ENCODE data around the gene ABCA7. TPM values are rescaled to one million over a fixed set of nuclear protein-coding genes. Genes with fewer than 3 reads are reported as not detected.

Gene ABCA7
- total RNA-seq, 1 donor from 2014 or later: 3.5 TPM

DNA sequence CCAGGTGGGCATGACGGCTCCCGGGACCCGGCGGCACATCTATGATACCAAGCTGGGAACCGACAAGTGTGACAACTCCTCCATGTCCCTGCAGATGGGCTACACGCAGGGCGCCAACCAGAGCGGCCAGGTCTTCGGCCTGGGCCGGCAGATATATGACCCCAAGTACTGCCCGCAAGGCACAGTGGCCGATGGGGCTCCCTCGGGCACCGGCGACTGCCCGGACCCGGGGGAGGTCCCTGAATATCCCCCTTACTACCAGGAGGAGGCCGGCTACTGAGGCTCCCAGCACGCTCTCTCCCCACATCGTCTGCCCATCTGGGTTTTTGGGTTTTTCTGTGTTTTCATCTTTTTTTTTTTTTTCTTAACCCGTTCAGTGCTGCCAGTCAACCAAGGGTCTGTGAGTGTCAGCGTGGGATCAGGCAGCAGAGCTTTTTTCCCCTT is 2.3 kb upstream of the ABCA7 start:
- no peak for DNase-seq (ENCODE audit: low read depth, low spot score)

DNA sequence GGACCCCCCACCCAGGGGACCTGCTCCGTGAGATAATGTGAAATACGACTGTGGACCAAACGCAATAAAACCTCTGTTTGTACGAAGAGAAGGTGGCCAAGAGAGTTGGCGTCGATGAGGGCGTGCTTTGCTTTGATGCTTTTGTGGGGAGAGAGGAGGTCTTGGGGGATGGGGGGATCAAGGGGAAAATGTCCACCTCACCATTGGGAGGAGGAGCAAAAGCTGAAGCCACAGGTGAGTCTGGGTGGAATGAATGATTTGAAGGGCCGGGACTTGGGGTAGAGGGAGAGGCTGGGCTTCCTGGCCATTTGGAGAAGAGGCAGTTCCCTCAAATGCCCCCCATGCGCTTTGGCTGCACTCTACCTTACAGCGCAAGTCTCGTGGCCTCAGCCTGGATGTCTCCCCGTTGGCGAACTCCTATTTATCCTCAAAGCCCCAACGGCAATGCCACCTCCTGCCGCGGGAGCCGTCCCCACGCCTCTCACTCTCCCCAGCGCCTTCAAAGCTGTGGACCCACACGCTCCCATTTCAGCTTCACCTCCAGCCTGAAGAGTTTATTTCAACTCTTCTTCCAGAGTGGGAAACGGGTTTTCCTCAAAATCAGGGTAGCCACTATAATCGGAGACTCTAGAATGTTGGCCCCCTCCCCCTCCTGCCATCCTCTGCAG is 795 bp upstream of the ABCA7 start:
- DNase-seq (ENCODE audit: low read depth, low spot score): no peak

DNA sequence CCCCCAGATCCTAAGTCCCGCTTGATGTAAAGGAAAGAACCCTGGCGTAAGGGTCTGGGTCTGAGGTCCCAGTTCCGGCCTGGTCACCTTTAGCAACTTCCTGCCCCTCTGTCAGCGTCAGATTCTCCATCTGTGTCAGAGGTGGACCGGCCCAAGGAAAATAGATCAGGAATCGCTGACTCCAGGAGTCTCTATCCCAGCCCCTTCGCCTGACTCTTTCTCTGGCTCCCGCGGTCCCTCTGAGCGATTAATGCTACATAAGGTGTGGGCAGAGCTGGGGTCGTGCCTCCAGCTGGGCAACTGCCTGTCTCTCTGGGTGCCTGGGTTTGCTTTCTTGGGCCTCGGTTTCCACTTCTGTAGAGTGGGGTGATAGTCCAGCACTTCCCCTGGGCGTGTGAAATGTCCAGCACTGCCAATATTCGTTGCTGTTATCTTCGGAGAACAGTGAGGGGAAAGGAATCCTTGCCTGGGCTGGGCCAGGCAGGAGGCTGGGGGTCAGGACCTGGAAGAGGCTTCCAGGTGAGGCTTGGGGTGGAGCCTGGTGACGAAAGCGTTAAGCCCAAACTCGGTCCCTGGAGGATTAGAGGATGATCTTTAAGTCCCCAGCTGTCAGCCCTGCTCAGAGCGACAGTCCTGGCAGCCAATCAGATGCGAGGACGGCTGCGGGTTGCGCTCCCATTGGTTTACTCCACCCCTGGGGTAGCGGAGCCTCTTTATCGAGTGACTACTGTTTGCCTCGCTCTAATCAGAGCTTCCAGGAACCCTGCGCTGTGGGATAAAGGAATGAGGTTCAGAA is 767 bp downstream of the ABCA7 start:
- peak; percentile 71 for DNase-seq (ENCODE audit: low read depth, low spot score)

DNA sequence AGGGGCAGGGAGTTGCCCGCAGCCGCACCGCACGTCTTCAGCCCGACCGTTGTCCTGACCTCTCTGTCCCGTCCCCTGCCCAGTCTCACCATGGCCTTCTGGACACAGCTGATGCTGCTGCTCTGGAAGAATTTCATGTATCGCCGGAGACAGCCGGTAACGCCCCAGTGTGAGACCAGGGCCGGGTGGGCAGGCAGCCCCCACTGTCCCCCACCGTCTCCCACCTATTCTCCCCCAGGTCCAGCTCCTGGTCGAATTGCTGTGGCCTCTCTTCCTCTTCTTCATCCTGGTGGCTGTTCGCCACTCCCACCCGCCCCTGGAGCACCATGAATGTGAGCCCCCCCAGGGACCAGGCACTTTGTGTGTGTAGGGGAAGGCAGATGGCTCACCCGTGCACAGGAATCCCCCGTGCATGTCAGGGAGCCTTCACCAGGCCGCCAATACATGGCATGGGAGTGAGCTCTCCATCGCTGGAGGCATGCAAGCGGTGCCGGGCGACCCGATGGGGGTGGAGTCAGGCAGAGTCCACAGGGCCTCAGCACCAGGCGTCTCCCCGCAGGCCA is 1.4 kb downstream of the ABCA7 start:
- no peak for DNase-seq (ENCODE audit: low read depth, low spot score)

DNA sequence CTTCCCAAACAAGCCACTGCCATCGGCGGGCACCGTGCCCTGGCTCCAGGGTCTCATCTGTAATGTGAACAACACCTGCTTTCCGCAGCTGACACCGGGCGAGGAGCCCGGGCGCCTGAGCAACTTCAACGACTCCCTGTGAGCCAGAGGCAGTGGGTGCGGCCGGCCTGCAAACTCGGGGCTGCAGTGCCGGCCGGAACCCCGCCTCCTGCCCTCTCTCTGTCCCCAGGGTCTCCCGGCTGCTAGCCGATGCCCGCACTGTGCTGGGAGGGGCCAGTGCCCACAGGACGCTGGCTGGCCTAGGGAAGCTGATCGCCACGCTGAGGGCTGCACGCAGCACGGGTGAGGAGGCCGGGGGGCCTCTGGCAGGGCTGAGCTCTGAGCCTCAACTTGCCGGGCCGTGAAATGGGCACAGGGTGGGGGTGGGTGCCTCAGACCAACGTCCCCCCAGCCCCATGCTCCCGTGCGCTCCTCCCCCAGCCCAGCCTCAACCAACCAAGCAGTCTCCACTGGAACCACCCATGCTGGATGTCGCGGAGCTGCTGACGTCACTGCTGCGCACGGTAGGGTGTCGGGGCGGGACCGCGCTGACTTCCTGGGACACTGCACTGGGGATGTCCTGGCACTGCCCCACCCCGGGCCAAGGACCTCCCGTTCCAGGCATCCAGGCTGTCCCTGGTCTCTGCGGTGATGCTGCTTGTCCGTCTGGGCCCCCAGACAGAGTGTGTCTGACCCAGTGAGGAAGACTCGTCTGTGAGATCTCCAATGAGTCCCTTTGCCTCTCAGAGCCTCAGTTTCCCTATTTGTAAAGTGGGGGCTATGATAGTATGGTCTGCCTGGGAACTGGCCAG is 2.2 kb downstream of the ABCA7 start:
- no peak for DNase-seq (ENCODE audit: low read depth, low spot score)

DNA sequence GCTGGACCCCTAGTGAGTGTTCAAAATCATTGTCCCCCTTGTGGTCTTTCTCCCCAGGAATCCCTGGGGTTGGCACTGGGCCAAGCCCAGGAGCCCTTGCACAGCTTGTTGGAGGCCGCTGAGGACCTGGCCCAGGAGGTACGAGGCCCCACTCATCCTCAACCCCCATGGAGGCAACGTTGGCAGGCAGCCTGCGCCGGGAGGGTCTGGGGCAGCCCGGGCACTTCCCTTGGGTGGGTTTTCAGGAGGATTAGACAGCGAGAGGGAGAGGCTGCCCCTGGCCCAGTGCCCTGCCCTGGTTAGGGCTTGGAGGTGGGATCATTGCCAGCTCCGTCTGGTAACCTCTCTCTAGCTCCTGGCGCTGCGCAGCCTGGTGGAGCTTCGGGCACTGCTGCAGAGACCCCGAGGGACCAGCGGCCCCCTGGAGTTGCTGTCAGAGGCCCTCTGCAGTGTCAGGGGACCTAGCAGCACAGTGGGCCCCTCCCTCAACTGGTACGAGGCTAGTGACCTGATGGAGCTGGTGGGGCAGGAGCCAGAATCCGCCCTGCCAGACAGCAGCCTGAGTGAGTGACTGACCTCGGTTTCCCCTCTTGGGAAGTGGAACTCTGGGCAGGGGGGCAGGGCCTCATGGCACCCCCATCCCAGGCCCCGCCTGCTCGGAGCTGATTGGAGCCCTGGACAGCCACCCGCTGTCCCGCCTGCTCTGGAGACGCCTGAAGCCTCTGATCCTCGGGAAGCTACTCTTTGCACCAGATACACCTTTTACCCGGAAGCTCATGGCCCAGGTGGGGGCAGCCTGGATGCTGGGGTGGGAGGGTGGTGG is 3.0 kb downstream of the ABCA7 start:
- DNase-seq (ENCODE audit: low read depth, low spot score): no peak

DNA sequence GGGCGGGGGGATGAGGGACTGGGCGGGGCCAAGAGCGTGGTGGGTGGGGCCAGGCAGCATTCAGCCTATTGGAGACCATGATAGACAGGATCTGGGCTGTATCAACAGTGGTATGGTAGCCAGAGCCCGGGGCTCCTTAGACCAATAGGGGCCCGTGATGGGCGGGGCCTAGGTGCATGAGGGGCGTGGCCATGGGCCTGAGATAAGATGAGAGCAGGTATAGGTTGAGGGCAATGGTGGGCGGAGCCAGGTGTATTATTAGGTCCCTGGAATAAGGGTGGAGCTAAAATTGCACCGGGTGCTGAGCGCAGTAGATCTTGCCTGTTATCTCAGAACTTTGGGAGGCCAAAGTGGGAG is 5.3 kb downstream of the ABCA7 start:
- no peak for DNase-seq (ENCODE audit: low read depth, low spot score)

DNA sequence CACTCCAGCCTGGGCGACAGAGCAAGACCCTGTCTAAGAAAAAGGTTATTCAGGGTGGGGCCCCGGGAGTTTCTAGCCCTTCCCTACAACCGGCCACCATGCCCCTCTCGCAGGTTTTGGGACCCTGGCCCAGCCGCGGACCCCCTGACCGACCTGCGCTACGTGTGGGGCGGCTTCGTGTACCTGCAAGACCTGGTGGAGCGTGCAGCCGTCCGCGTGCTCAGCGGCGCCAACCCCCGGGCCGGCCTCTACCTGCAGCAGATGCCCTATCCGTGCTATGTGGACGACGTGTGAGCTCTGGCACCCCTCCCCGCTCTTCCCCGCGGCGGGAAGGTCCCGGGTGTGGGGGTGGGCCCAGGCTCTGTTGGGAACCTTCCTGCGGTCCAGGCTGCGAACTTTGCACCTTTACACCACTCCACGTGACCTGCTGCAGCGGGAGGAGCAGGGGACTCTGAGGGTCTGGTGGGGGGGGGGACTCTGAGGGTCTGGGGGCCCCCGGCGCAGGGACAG is 6.3 kb downstream of the ABCA7 start:
- no peak for DNase-seq (ENCODE audit: low read depth, low spot score)

DNA sequence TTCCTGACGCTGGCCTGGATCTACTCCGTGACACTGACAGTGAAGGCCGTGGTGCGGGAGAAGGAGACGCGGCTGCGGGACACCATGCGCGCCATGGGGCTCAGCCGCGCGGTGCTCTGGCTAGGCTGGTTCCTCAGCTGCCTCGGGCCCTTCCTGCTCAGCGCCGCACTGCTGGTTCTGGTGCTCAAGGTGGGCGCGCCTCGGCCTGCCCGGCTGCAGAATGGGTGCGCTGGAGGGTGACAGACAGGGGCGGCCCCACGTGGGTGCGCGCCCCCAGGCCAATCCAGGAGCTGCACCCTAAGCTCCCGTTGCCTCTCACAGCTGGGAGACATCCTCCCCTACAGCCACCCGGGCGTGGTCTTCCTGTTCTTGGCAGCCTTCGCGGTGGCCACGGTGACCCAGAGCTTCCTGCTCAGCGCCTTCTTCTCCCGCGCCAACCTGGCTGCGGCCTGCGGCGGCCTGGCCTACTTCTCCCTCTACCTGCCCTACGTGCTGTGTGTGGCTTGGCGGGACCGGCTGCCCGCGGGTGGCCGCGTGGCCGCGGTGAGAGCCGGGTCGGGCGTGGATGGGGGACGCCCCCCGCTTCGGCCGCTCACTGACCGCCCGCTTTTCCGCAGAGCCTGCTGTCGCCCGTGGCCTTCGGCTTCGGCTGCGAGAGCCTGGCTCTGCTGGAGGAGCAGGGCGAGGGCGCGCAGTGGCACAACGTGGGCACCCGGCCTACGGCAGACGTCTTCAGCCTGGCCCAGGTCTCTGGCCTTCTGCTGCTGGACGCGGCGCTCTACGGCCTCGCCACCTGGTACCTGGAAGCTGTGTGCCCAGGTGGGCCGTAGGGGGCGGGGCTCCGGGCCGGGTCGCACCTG is 7.2 kb downstream of the ABCA7 start:
- no peak for DNase-seq (ENCODE audit: low read depth, low spot score)

DNA sequence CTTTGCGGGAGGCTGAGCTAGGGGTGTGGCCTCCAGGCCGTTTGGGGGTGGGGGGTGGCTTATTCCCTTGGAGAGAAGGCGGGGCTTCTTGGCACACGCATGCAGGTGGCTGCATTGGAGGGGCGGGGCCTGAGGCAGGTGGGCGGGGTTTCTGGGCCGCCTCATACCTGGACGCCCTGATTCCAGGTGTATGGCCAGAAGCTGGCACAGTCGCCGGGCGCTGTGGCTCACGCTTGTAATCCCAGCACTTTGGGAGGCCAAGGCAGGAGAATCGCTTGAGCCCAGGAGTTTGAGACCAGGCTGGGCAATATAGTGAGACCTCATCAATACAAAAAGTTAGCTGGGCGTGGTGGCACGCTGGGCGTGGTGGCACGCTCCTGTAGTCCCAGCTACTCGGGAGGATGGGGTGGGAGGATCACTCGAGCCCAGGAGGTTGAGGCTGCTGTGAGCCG is 7.8 kb downstream of the ABCA7 start:
- no peak for DNase-seq (ENCODE audit: low read depth, low spot score)

DNA sequence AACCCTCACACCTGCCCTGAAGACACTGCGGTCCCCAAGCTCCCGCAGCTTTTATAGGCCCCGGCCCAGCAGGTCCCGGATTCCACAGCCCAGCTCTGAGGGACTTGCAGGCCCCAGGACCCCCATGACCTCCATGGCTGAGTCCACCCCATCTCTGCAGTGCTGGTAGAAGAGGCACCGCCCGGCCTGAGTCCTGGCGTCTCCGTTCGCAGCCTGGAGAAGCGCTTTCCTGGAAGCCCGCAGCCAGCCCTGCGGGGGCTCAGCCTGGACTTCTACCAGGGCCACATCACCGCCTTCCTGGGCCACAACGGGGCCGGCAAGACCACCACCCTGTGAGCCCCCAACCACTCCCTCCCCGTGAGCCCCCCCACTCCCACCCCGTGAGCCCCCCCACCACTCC is 9.2 kb downstream of the ABCA7 start:
- DNase-seq (ENCODE audit: low read depth, low spot score): no peak

DNA sequence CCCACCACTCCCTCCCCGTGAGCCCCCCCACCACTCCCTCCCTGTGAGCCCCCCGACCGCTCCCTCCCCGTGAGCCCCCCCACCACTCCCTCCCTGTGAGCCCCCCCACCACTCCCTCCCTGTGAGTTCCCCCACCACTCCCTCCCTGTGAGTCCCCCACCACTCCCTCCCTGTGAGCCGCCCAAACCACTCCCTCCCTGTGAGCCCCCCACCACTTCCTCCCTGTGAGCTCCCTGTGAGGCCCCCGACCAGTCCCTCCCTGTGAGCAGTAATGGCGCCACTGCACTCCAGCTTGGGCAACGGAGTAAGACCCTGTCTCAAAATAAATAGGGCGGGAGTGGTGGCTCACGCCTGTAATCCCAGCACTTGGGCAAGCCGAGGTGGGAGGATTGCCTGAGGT is 9.9 kb downstream of the ABCA7 start:
- no peak for DNase-seq (ENCODE audit: low read depth, low spot score)

DNA sequence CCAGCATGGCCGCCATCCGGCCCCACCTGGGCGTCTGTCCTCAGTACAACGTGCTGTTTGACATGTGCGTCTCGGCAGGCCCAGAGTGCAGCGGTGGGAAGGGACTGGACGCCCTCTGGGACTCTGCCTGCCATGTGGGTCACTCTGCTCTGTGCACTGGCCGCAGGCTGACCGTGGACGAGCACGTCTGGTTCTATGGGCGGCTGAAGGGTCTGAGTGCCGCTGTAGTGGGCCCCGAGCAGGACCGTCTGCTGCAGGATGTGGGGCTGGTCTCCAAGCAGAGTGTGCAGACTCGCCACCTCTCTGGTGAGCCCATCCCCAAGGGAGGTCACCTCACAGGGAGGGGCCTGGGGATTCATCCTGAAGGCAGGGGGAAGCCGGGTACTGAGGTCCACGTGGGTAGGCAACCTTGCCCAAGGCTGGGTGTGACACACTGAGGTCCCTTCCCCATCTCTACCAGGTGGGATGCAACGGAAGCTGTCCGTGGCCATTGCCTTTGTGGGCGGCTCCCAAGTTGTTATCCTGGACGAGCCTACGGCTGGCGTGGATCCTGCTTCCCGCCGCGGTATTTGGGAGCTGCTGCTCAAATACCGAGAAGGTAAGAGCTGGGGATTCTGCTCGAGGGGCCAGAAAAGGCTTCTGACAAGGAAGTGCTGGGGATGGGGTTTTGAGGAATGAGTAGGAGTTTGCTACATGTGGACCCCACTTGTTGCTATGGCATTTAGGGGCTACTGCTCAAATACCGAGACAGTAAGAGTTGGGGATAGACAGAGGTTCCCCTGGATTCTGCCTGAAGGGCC is 11.3 kb downstream of the ABCA7 start:
- no peak for DNase-seq (ENCODE audit: low read depth, low spot score)

DNA sequence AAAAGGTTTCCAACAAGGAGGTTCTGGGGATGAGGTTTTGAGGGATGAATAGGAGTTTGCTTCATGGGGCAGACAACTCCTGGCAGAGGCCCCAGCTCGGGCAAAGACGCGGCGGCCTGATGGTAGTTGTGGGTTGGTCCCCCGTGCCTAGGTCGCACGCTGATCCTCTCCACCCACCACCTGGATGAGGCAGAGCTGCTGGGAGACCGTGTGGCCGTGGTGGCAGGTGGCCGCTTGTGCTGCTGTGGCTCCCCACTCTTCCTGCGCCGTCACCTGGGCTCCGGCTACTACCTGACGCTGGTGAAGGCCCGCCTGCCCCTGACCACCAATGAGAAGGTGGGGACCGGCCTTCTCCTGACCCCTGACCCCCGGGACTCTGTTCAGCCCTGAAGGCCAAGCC is 11.9 kb downstream of the ABCA7 start:
- no peak for DNase-seq (ENCODE audit: low read depth, low spot score)

DNA sequence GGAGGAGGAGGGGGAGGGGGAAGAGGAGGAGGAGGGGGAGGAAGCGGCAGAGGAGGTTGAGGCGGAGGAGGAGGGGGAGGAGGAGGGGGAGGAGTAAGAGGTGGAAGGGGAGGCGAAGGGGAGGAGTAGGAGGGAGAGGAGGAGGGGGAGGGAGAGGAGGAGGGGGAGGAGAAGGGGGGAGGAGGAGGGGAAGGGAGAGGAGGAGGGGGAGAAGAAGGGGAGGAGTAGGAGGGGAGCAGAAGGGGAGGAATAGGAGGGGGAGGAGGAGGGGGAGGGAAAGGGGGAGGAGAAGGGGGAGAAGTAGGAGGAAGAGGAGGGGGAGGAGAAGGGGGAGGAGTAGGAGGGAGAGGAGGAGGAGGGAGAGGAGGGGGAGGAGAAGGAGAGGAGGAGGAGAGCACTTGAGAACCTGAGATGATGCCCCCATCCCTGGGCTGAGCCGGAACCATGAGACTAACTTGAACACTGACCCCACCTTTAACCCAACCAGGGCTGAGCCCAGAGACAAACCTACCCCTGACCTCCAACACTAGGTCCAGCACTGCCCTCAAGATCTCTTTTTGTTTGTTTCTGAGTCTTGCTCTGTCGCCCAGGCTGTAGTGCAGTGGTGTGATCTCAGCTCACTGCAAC is 12.6 kb downstream of the ABCA7 start:
- DNase-seq (ENCODE audit: low read depth, low spot score): no peak

DNA sequence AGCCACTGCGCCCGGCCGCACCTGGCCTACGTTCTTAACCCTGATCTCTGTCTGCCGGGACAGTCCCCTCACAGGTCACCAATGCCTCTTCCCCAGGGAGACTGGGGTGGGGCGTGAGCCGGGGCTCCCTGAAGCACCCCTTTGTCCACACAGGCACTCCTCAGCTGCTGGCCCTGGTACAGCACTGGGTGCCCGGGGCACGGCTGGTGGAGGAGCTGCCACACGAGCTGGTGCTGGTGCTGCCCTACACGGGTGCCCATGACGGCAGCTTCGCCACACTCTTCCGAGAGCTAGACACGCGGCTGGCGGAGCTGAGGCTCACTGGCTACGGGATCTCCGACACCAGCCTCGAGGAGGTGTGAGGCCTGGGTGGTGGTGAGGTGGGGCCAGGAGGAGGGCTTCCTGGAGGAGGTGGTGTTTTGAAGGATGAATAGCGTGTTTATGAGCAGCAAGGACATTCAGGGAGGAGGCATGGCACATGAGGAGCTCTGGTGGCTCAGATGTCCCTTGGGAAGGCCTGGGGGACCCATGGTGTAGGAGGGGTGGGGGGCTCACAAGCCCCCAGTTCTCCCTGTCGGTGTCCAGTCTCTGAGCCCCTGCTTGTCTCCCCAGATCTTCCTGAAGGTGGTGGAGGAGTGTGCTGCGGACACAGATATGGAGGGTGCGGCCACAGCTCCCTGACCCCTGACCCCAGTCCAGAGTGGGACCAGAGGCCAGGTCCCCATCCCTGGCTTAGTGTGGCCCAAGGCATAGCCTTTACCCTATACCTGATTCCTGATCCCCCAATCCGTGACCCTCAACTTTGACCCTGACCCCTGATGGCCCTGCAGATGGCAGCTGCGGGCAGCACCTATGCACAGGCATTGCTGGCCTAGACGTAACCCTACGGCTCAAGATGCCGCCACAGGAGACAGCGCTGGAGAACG is 13.5 kb downstream of the ABCA7 start:
- no peak for DNase-seq (ENCODE audit: low read depth, low spot score)

Measured in pulmonary artery endothelial cell (primary cell).